Activated CD8-positive, alpha-beta T cell treated with anti-CD3 and anti-CD28 coated beads for 36 hours (primary cell): Measurements from ENCODE around the gene FADS6. TPM values are rescaled to one million over a fixed set of nuclear protein-coding genes. Genes with fewer than 3 reads are reported as not detected.
A peak's percentile ranks its signal among the peaks of the same experiment; 100 is the strongest.

Experiments
- ATAC-seq: fragments of 200-7000 bp; cut with Tn5 transposase; one replicate; pipeline ENCODE4 v1.10.0; 2021; ENCODE audit warnings: mild to moderate bottlenecking, moderate library complexity
- CTCF ChIA-PET: fragments of 350-600 bp; sonication (Branson Sonifier 250); formaldehyde crosslinking; loops from one replicate; lab custom pipeline; 2021; ENCODE audit warnings: antibody characterized with exemption; lab: Charles Lee
- POLR2A ChIA-PET: fragments of 350-600 bp; sonication (Branson Sonifier 250); formaldehyde crosslinking; loops from one replicate; lab custom pipeline; 2021; ENCODE audit warnings: antibody characterized with exemption; lab: Charles Lee
- DNase-seq: peaks from one replicate; pipeline ENCODE4 v3.0.0-alpha.2; 2020
- H3K27ac Mint-ChIP-seq: one replicate; pipeline ENCODE4 v1.8.0; 2021; ENCODE audit warnings: mild to moderate bottlenecking, mixed read lengths
- H3K27me3 Mint-ChIP-seq: one replicate; pipeline ENCODE4 v1.8.0; 2021; ENCODE audit warnings: mixed read lengths
- H3K36me3 Mint-ChIP-seq: one replicate; pipeline ENCODE4 v1.8.0; 2021; ENCODE audit warnings: low read depth, mixed read lengths
- H3K4me1 Mint-ChIP-seq: one replicate; pipeline ENCODE4 v1.8.0; 2021; ENCODE audit warnings: low read depth, mixed read lengths
- H3K4me3 Mint-ChIP-seq: one replicate; pipeline ENCODE4 v1.8.0; 2021; ENCODE audit warnings: mild to moderate bottlenecking, moderate library complexity, mixed read lengths
- H3K9me3 Mint-ChIP-seq: one replicate; pipeline ENCODE4 v1.8.0; 2021; ENCODE audit warnings: mixed read lengths
- intact Hi-C: fragments of 100-400 bp; cut with micrococcal nuclease; formaldehyde crosslinking; loops from one replicate; pipeline ENCODE4 v1.10.0; 2022
- total RNA-seq, 2 experiments: library from RNA; stranded (reverse); gene quantifications; one replicate each; pipeline ENCODE4 v1.2.3, GENCODE V29; 2021
- TF ChIP-seq, protein P1 (sequence below): fragments of 200-600 bp; IDR thresholded peaks from one replicate; pipeline ENCODE4 v1.8.0; 2022; ENCODE audit warnings: antibody characterized with exemption, mild to moderate bottlenecking

The FADS6 gene
- total RNA-seq, 2 experiments from 2014 or later, result not detected

DNA sequence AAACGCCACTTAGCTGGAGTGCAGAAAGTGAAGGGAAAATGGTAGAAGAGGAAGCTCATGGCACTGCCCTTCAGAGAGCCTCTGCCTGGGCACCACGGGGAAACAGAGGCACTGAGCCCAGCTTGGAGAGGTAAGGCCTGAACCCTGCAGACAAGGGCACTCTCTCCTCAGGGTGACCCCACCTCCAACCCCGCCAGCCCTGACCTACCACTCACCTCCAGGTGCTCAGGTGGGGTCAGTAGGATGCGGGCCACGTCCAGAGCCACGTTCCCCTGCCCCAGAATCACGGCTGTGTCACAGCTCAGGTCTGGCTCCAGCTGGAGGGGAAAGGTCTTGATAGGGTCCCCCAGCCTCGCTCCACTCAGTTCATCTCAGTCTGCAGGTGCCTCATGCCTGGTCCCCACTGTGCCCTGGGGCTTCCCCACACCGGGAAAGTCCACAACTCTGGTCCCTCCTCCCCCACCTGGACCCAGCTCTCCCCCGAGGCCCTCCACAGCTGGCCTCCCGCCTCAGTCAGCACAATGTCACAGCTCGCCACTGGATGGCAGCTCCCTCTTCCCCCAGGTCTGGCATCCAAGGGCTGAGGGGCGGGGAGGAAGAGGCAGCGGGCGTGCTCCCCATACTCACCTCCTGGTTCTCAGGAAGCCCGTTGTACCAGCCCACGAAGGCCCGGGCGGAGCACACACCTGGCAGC is 27.8 kb downstream of the FADS6 start:
- peaks cover 13% of the 10 kb centered on the region for H3K4me1 Mint-ChIP-seq
- POLR2A ChIA-PET, result interaction anchor here (0.9 to 1.8 kb wide), 4 partner anchors 8 to 114 kb away, joined by 3 to 7 read pairs (median 3); partner anchors contain the start of gene FDXR
- H3K36me3 Mint-ChIP-seq, result no peaks in the 10 kb centered on the region
- no peak overlapping the region for H3K4me3 Mint-ChIP-seq
- CTCF ChIA-PET, result interaction anchor here (0.8 to 14.6 kb wide), 24 partner anchors 8 to 422 kb away, joined by 3 to 247 read pairs (median 4); partner anchors contain the start of genes FDXR and RAB37
- ATAC-seq, result no peak
- H3K9me3 Mint-ChIP-seq, result no peaks in the 10 kb centered on the region
- TF ChIP-seq, protein P1, sequence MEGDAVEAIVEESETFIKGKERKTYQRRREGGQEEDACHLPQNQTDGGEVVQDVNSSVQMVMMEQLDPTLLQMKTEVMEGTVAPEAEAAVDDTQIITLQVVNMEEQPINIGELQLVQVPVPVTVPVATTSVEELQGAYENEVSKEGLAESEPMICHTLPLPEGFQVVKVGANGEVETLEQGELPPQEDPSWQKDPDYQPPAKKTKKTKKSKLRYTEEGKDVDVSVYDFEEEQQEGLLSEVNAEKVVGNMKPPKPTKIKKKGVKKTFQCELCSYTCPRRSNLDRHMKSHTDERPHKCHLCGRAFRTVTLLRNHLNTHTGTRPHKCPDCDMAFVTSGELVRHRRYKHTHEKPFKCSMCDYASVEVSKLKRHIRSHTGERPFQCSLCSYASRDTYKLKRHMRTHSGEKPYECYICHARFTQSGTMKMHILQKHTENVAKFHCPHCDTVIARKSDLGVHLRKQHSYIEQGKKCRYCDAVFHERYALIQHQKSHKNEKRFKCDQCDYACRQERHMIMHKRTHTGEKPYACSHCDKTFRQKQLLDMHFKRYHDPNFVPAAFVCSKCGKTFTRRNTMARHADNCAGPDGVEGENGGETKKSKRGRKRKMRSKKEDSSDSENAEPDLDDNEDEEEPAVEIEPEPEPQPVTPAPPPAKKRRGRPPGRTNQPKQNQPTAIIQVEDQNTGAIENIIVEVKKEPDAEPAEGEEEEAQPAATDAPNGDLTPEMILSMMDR, result no peak
- H3K27me3 Mint-ChIP-seq, result peaks cover 12% of the 10 kb centered on the region
- H3K27ac Mint-ChIP-seq, result no peak overlapping the region
- intact Hi-C loops, result no loop called here
- no peak for DNase-seq

DNA sequence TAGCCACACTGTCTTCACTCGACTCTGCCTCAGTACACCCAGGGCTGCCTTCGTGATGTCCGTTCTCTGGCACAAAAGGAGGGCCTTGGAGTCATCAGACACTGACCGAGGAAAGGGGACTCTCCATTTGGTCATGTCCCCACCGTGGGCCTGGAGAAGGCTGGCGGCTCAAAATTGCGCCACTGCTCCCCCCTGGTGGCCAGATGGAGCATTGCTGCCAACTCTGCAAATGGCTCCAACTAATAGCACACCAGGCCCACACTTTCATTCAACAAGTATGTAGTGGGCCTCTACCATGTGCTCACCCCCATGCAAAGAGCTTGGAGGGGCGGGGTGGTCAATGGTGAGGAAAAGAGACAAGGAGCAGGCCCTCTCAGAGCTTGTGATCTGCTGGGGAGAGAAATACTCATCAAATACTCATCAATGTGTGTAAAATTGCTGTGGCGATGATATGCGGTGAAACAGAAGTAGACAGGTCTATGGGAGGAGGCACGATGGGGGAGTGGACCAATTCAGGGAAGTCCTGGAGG is 28.5 kb downstream of the FADS6 start:
- POLR2A ChIA-PET, result interaction anchor here (1.3 to 1.8 kb wide), 3 partner anchors 8 to 113 kb away, joined by 3 to 7 read pairs (median 3); partner anchors contain the start of gene FDXR
- CTCF ChIA-PET, result interaction anchor here (0.9 to 14.6 kb wide), 22 partner anchors 9 to 421 kb away, joined by 3 to 247 read pairs (median 4); partner anchors contain the start of genes FDXR and RAB37
- ATAC-seq (peak; percentile 75), DNase-seq (peak; percentile 83)
- no peak overlapping the region for H3K27ac Mint-ChIP-seq
- no peak overlapping the region for H3K4me3 Mint-ChIP-seq
- H3K9me3 Mint-ChIP-seq, result no peaks in the 10 kb centered on the region
- peaks cover 18% of the 10 kb centered on the region for H3K4me1 Mint-ChIP-seq
- TF ChIP-seq, protein P1, result peak; percentile 90
- intact Hi-C loops, result loop anchor here (5.0 kb wide), 1 partner anchor 123 kb away; no protein-coding TSS in a partner anchor
- peaks cover 17% of the 10 kb centered on the region for H3K27me3 Mint-ChIP-seq
- H3K36me3 Mint-ChIP-seq, result no peaks in the 10 kb centered on the region

GRCh38 chr17:74864297-74864865 is 29.1 kb downstream of the FADS6 start:
- H3K27ac Mint-ChIP-seq, result no peak overlapping the region
- intact Hi-C loops, result loop anchor here (5.0 kb wide), 1 partner anchor 122 kb away; no protein-coding TSS in a partner anchor
- ChIA-PET POLR2A (interaction anchor here (1.1 to 1.8 kb wide), 2 partner anchors 9 to 11 kb away, joined by 3 to 7 read pairs; partner anchors contain the start of gene FDXR), CTCF (interaction anchor here (1.0 to 14.6 kb wide), 11 partner anchors 9 to 119 kb away, joined by 3 to 247 read pairs (median 6); partner anchors contain the start of gene FDXR)
- H3K36me3 Mint-ChIP-seq, result no peaks in the 10 kb centered on the region
- DNase-seq (no peak), ATAC-seq (no peak)
- peaks cover 18% of the 10 kb centered on the region for H3K4me1 Mint-ChIP-seq
- H3K9me3 Mint-ChIP-seq, result no peaks in the 10 kb centered on the region
- peaks cover 17% of the 10 kb centered on the region for H3K27me3 Mint-ChIP-seq
- TF ChIP-seq, protein P1, result no peak
- no peak overlapping the region for H3K4me3 Mint-ChIP-seq

DNA sequence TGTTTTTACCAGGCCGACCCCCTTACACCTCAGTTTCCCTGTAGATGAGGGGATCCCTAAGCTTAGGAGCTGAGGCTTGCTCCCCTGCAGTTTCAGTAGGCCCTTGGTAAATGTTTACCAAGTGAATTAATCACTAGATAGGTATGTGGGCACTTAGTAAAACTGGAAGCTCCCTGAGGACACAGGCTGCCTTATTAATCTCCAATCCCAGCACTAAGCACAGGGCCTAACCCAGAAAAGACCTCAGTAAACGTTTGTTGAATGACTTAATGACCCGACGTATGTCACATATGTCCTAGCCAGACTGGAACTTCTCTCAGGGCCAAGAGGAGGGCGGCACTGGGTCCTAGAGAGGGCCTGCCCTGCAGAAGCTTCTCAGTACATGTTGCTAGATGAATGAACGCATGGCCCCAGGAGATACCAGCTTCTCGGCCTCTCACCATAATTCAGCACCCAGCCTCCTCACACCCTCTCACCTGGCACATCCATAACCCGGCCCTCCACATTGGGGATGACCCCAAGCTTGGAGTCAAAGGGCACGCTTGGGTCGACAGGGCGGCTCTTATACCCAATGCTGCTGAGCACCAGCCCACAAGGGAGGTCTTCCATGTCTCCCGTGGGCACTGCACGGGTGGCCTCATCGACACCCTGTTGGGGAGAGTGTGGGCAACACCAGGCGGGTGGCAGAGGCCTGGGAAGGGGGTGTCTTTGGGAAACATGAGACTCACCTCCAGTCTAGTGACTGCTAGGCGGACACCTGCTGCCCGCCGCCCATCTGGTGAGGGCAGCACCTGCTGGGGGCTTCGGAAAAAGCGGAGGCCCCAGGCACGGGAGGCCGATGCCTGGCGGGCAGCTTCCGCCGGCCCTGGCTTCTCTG is 29.8 kb downstream of the FADS6 start:
- no peak for ATAC-seq
- no peak for DNase-seq
- intact Hi-C loops, result loop anchor here (5.0 kb wide), 1 partner anchor 121 kb away; no protein-coding TSS in a partner anchor
- H3K4me1 Mint-ChIP-seq, result peaks cover 18% of the 10 kb centered on the region
- no peak overlapping the region for H3K27ac Mint-ChIP-seq
- no peaks in the 10 kb centered on the region for H3K9me3 Mint-ChIP-seq
- POLR2A ChIA-PET, result interaction anchor here (0.6 to 2.3 kb wide), 4 partner anchors 10 to 210 kb away, joined by 3 to 11 read pairs (median 5); partner anchors contain the start of gene FDXR
- no peaks in the 10 kb centered on the region for H3K36me3 Mint-ChIP-seq
- peaks cover 25% of the 10 kb centered on the region for H3K27me3 Mint-ChIP-seq
- no peak overlapping the region for H3K4me3 Mint-ChIP-seq
- CTCF ChIA-PET, result interaction anchor here (1.0 to 14.6 kb wide), 12 partner anchors 8 to 207 kb away, joined by 3 to 247 read pairs (median 14); partner anchors contain the start of genes FDXR and RAB37
- TF ChIP-seq, protein P1, result no peak
